GM10266 (cell line): Measurements from ENCODE around the gene AQP7.

ENCODE experiments used
- DNase-seq: peaks from one replicate; pipeline ENCODE4 v3.0.0; 2012; ENCODE audit errors: extremely low spot score
- CTCF ChIP-seq: IDR thresholded peaks from 2 replicates; pipeline ENCODE4 v1.5.1; 2012; ENCODE audit warnings: mild to moderate bottlenecking, low read depth; ENCODE audit not compliant: control insufficient read depth, insufficient read depth; ENCODE audit errors: missing control alignments

AQP7 gene

GRCh38 chr9:33419708-33420303, 17.4 kb upstream of the AQP7 start:
- no peak for TF ChIP-seq CTCF
- DNase-seq, result no peak

GRCh38 chr9:33418090-33418489, 15.7 kb upstream of the AQP7 start:
- TF ChIP-seq CTCF, result no peak
- no peak for DNase-seq

- TF ChIP-seq CTCF, result no peak
- no peak for DNase-seq
Observed at GRCh38 chr9:33416996-33417395, 14.6 kb upstream of the AQP7 start.

- DNase-seq, result peak; percentile 81
- peak; percentile 80 for TF ChIP-seq CTCF
Observed at GRCh38 chr9:33415501-33416038, 13.2 kb upstream of the AQP7 start.

GRCh38 chr9:33414889-33415500, 12.6 kb upstream of the AQP7 start:
- TF ChIP-seq CTCF, result no peak
- DNase-seq, result no peak

GRCh38 chr9:33414268-33414667, 11.9 kb upstream of the AQP7 start:
- no peak for TF ChIP-seq CTCF
- no peak for DNase-seq

- no peak for DNase-seq
- no peak for TF ChIP-seq CTCF
Observed at GRCh38 chr9:33408087-33408486, 5.7 kb upstream of the AQP7 start.
